ENCODE measurements around the gene GPR55. TPM values are rescaled to one million over a fixed set of nuclear protein-coding genes. Genes with fewer than 3 reads are reported as not detected.

GPR55 gene
- total RNA-seq, 1 donor from 2014 or later: not detected

DNA sequence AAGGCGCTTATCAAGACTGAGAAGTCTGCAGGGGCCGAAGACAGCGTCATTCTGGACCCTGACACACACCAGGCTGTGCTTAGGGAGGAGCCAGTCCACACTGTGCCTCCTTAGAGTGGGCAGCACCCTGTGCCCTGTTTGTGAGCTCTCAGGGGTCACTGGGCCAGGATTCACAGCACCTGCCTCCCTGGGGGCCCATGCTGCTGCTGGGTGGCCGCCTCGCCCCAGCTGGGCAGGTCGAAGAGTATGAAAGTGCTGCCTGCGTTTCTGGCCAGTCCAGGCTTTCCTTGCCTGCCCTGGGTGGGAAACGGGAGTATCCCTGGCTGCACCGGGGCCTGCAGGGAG lies 15.4 kb upstream of the GPR55 start:
- Histone ChIP-seq H3K36me3 (no peaks in the 10 kb centered on the region), H3K4me1 (no peaks in the 10 kb centered on the region), H3K4me3 (no peak overlapping the region), H3K9me3 (ENCODE audit: low read depth) (no peaks in the 10 kb centered on the region), H4K20me1 (ENCODE audit: low read depth) (no peaks in the 10 kb centered on the region), H2AFZ (replicated peaks) (no peak overlapping the region), H3K27me3 (no peaks in the 10 kb centered on the region), H3F3A (ENCODE audit: low read depth) (no peaks in the 10 kb centered on the region), H3K79me2 (ENCODE audit: low read depth) (no peaks in the 10 kb centered on the region), H3K4me2 (no peak overlapping the region), H3K9ac (no peak overlapping the region), H3K27ac (no peak overlapping the region)
- Mint-ChIP-seq H3K4me3 (no peak overlapping the region), H3K4me1 (peaks cover 6% of the 10 kb centered on the region), H3K27me3 (ENCODE audit: insufficient read depth, low read depth) (peaks cover 4% of the 10 kb centered on the region), H3K27ac (no peak overlapping the region), H3K9me3 (peaks cover 13% of the 10 kb centered on the region), H3K36me3 (no peaks in the 10 kb centered on the region)
- TF ChIP-seq CTCF (IDR thresholded peaks at IDR 0.05): no peak
- no peak for TF ChIP-seq EZH2 (IDR thresholded peaks at IDR 0.05)
- TF ChIP-seq EZH2phosphoT487 (IDR thresholded peaks at IDR 0.05): no peak
- DNase-seq (ENCODE audit: low spot score): no peak

GRCh38 chr2:230939691-230940470 lies 14.8 kb upstream of the GPR55 start:
- peaks cover 4% of the 10 kb centered on the region for H3K27me3 Mint-ChIP-seq (ENCODE audit: insufficient read depth, low read depth)
- TF ChIP-seq CTCF (IDR thresholded peaks at IDR 0.05): no peak
- no peak for TF ChIP-seq EZH2phosphoT487 (IDR thresholded peaks at IDR 0.05)
- no peak for TF ChIP-seq EZH2 (IDR thresholded peaks at IDR 0.05)
- Histone ChIP-seq H3F3A (ENCODE audit: low read depth) (no peaks in the 10 kb centered on the region), H3K9ac (no peak overlapping the region), H3K27ac (no peak overlapping the region), H3K79me2 (ENCODE audit: low read depth) (no peaks in the 10 kb centered on the region), H3K27me3 (no peaks in the 10 kb centered on the region), H3K4me3 (no peak overlapping the region), H3K36me3 (no peaks in the 10 kb centered on the region), H4K20me1 (ENCODE audit: low read depth) (no peaks in the 10 kb centered on the region), H3K4me2 (no peak overlapping the region), H2AFZ (replicated peaks) (no peak overlapping the region), H3K4me1 (peaks cover 3% of the 10 kb centered on the region), H3K9me3 (ENCODE audit: low read depth) (no peaks in the 10 kb centered on the region)
- H3K4me3 Mint-ChIP-seq: no peak overlapping the region
- H3K9me3 Mint-ChIP-seq: peaks cover 14% of the 10 kb centered on the region
- no peak overlapping the region for H3K27ac Mint-ChIP-seq
- H3K36me3 Mint-ChIP-seq: no peaks in the 10 kb centered on the region
- H3K4me1 Mint-ChIP-seq: peaks cover 6% of the 10 kb centered on the region
- no peak for DNase-seq (ENCODE audit: low spot score)

DNA sequence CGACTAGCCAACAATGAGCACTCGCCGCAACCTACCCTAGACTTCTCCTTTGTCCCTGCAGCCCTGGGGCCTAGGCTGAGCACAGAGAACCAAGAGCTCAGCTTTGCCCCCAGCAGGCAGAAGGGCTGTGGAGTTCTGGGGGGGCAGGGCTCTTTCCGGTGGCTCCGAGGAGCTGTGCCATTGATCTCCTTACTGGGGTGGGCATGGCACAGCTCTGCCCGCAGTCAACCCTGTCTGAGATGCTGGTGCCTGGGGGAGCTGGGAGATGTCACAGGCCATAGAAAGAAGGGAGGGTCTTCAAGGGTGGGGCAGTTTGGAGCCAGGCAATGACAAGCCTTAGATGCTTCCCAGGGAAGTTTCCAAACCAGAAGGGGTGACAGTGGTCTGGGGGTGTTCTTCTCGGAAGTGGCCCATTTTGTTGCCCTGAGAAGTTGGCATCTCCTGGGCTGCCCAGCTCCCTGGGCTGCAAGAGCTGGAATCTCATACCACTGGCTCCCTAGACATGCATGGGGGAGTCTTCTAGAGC lies 14.1 kb upstream of the GPR55 start:
- Histone ChIP-seq H3K9ac (no peak overlapping the region), H2AFZ (replicated peaks) (peak overlapping the region; percentile 42), H3F3A (ENCODE audit: low read depth) (no peaks in the 10 kb centered on the region), H3K9me3 (ENCODE audit: low read depth) (no peaks in the 10 kb centered on the region), H3K4me1 (peaks cover 9% of the 10 kb centered on the region), H3K27me3 (no peaks in the 10 kb centered on the region), H3K4me2 (no peak overlapping the region), H3K4me3 (no peak overlapping the region), H4K20me1 (ENCODE audit: low read depth) (no peaks in the 10 kb centered on the region), H3K27ac (no peak overlapping the region), H3K36me3 (no peaks in the 10 kb centered on the region), H3K79me2 (ENCODE audit: low read depth) (no peaks in the 10 kb centered on the region)
- peaks cover 6% of the 10 kb centered on the region for H3K4me1 Mint-ChIP-seq
- DNase-seq (ENCODE audit: low spot score): no peak
- peaks cover 4% of the 10 kb centered on the region for H3K27me3 Mint-ChIP-seq (ENCODE audit: insufficient read depth, low read depth)
- H3K27ac Mint-ChIP-seq: no peak overlapping the region
- H3K9me3 Mint-ChIP-seq: peaks cover 14% of the 10 kb centered on the region
- no peaks in the 10 kb centered on the region for H3K36me3 Mint-ChIP-seq
- no peak overlapping the region for H3K4me3 Mint-ChIP-seq
- no peak for TF ChIP-seq EZH2 (IDR thresholded peaks at IDR 0.05)
- no peak for TF ChIP-seq CTCF (IDR thresholded peaks at IDR 0.05)
- TF ChIP-seq EZH2phosphoT487 (IDR thresholded peaks at IDR 0.05): no peak

Data from neural progenitor cell (in vitro differentiated cells).